K562 (cell line): ENCODE measurements around the gene ETNK2. TPM values are rescaled to one million over a fixed set of nuclear protein-coding genes. Genes with fewer than 3 reads are reported as not detected.

ENCODE experiments used
- ATAC-seq: fragments of 200-7000 bp; cut with Tn5 transposase; 3 replicates; pipeline ENCODE4 v1.9.1; 2020; ENCODE audit warnings: moderate library complexity
- BruUV-seq: library from RNA; stranded (reverse); fragments of 400-500 nt; replicated peaks from 2 replicates; lab custom pipeline; 2021; lab: Mats Ljungman, UMichigan
- CTCF ChIA-PET: fragments of 300-600 bp; formaldehyde crosslinking; extraction: SDS; loops from one replicate; lab custom pipeline; 2021; ENCODE audit warnings: low intra/inter-chr PET ratio; lab: Yijun Ruan, JAX
- POLR2A ChIA-PET: fragments of 300-600, 350-650 bp; sonication (Branson Sonifier 250); formaldehyde crosslinking; extraction: SDS; loops from one replicate; lab custom pipeline; 2021; ENCODE audit warnings: antibody characterized with exemption, inconsistent platforms; lab: Yijun Ruan, JAX
- DNase-seq, 4 experiments: peaks; one replicate each; pipeline versions ENCODE4 v3.0.0 to v3.0.0-alpha.2; 2011 to 2018; ENCODE audit warnings: low spot score in 3 of 4, mixed read lengths in 3 of 4; ENCODE audit errors: extremely low read depth in 1 of 4
- FAIRE-seq: peaks from 2 replicates; lab custom pipeline; 2011; peaks lifted over from hg19 to GRCh38; lab: Jason Lieb, UNC
- H2AFZ ChIP-seq: 2 replicates; pipeline ENCODE4 v1.6.0; 2011; ENCODE audit warnings: low read depth, low read length, control low read depth, inconsistent platforms
- H3K27ac ChIP-seq: fragments of 200-600 bp; 3 replicates; pipeline ENCODE4 v1.8.0; 2011; ENCODE audit warnings: low read depth, mild to moderate bottlenecking, control low read depth, inconsistent platforms, low read length, moderate library complexity, mixed read lengths; ENCODE audit errors: extremely low read depth
- H3K27me3 ChIP-seq, 2 experiments: fragments of 300-600 bp in 1 of 2; 2 replicates in 1 of 2; 3 replicates in 1 of 2; pipeline versions ENCODE4 v1.6.0 to v1.8.0; 2011; ENCODE audit warnings: inconsistent platforms in 2 of 2, low read length in 2 of 2, mild to moderate bottlenecking in 1 of 2, mixed read lengths in 1 of 2, moderate library complexity in 1 of 2; ENCODE audit not compliant: control insufficient read depth in 2 of 2, insufficient read depth in 2 of 2
- H3K36me3 ChIP-seq: fragments of 300-600 bp; 3 replicates; pipeline ENCODE4 v1.8.0; 2011; ENCODE audit warnings: mild to moderate bottlenecking, low read length, inconsistent platforms; ENCODE audit not compliant: control insufficient read depth, insufficient read depth
- H3K4me1 ChIP-seq, 2 experiments: fragments of 200-600 bp in 1 of 2; replicated peaks in 1 of 2; 2 replicates in 1 of 2; 3 replicates in 1 of 2; pipeline versions ENCODE4 v1.5.1 to v1.8.0; 2011; ENCODE audit warnings: inconsistent platforms in 2 of 2, low read length in 2 of 2, mild to moderate bottlenecking in 1 of 2, mixed read lengths in 1 of 2, moderate library complexity in 1 of 2; ENCODE audit not compliant: control insufficient read depth in 2 of 2, insufficient read depth in 2 of 2
- H3K4me2 ChIP-seq: 2 replicates; pipeline ENCODE4 v1.6.1; 2011; ENCODE audit warnings: low read length, control low read depth, inconsistent platforms, mixed read lengths; ENCODE audit not compliant: insufficient read depth
- H3K4me3 ChIP-seq: fragments of 200-600 bp; sonication (generic), shearing (Covaris generic); 2 replicates; pipeline ENCODE4 v1.5.1; 2016; ENCODE audit warnings: control low read depth, inconsistent platforms
- H3K79me2 ChIP-seq: fragments of 200-600 bp; 3 replicates; pipeline ENCODE4 v1.8.0; 2011; ENCODE audit warnings: low read length, inconsistent platforms; ENCODE audit not compliant: control insufficient read depth, insufficient read depth
- H3K9ac ChIP-seq, 2 experiments: 2 replicates each; pipeline versions ENCODE4 v1.6.0 to v1.6.1; 2011; ENCODE audit warnings: low read depth in 2 of 2, low read length in 2 of 2, control low read depth in 1 of 2, inconsistent platforms in 1 of 2, mild to moderate bottlenecking in 1 of 2, mixed read lengths in 1 of 2; ENCODE audit not compliant: insufficient read depth in 1 of 2
- H3K9me1 ChIP-seq: one replicate; pipeline ENCODE4 v1.6.0; 2011; ENCODE audit warnings: inconsistent platforms, mild to moderate bottlenecking, low read length, moderate library complexity; ENCODE audit not compliant: control insufficient read depth, insufficient read depth
- H3K9me3 ChIP-seq: replicated peaks from 2 replicates; pipeline ENCODE4 v1.5.1; 2011; ENCODE audit warnings: low read depth, low read length, inconsistent platforms; ENCODE audit not compliant: control insufficient read depth, insufficient read depth
- H4K20me1 ChIP-seq: replicated peaks from 2 replicates; pipeline ENCODE4 v1.6.1; 2011; ENCODE audit warnings: low read length, inconsistent platforms, mixed read lengths; ENCODE audit not compliant: control insufficient read depth, insufficient read depth
- BDP1 ChIP-seq: IDR thresholded peaks from 3 replicates; pipeline ENCODE4 v1.6.1; 2011; ENCODE audit not compliant: insufficient read length, insufficient read depth
- CHCHD3 ChIP-seq: fragments of 250-450 bp; sonication (Bioruptor Pico); IDR thresholded peaks from 2 replicates; pipeline ENCODE4 v2.1.2; 2022; ENCODE audit warnings: mild to moderate bottlenecking
- ETV6 ChIP-seq, 3 experiments: fragments of 150-350 bp in 1 of 3; sonication (generic) in 1 of 3; formaldehyde crosslinking in 1 of 3; IDR thresholded peaks; 2 replicates each; pipeline versions ENCODE4 v1.6.1 to v1.8.0; 2014 to 2022; ENCODE audit warnings: borderline replicate concordance in 2 of 3, low read depth in 2 of 3, antibody characterized with exemption in 1 of 3, low read length in 1 of 3, mild to moderate bottlenecking in 1 of 3, missing genetic modification reagents in 1 of 3
- HDAC8 ChIP-seq: fragments of 450-650 bp; IDR thresholded peaks from 2 replicates; pipeline ENCODE4 v1.6.1; 2016; ENCODE audit warnings: mild to moderate bottlenecking, missing genetic modification characterization, moderate library complexity, missing compliant biosample characterization
- HEY1 ChIP-seq: fragments of 250-450 bp; sonication (Bioruptor Pico); IDR thresholded peaks from 2 replicates; pipeline ENCODE4 v1.5.0; 2020; ENCODE audit warnings: mild to moderate bottlenecking, moderate library complexity, borderline replicate concordance
- HLTF ChIP-seq: fragments of 450-650 bp; IDR thresholded peaks from 2 replicates; pipeline ENCODE4 v1.6.1; 2016
- MBD2 ChIP-seq: sonication (generic); IDR thresholded peaks from 2 replicates; pipeline ENCODE4 v1.6.1; 2016; ENCODE audit warnings: low read depth, borderline replicate concordance
- PCBP1 ChIP-seq: fragments of 200-400 bp; formaldehyde crosslinking; IDR thresholded peaks from 2 replicates; pipeline ENCODE4 v1.6.1; 2018; ENCODE audit warnings: mild to moderate bottlenecking, low read depth, low read length; ENCODE audit not compliant: poor library complexity, severe bottlenecking
- POLR2B ChIP-seq: fragments of 450-650 bp; IDR thresholded peaks from 2 replicates; pipeline ENCODE4 v1.6.1; 2018; ENCODE audit warnings: low read depth; ENCODE audit not compliant: partially characterized antibody
- POU5F1 ChIP-seq: fragments of 150-350 bp; IDR thresholded peaks from 2 replicates; pipeline ENCODE4 v1.6.1; 2014; ENCODE audit warnings: borderline replicate concordance, low read length, low read depth, mild to moderate bottlenecking; ENCODE audit not compliant: partially characterized antibody
- SMARCA4 ChIP-seq: fragments of 450-650 bp; IDR thresholded peaks from 2 replicates; pipeline ENCODE4 v1.6.1; 2016
- SRSF7 ChIP-seq: fragments of 200-400 bp; formaldehyde crosslinking; optimal IDR thresholded peaks from 2 replicates; pipeline ENCODE3; 2017; ENCODE audit warnings: mild to moderate bottlenecking, low read depth, low read length
- WGBS: fragments of 100-300 bp; shearing (Covaris generic); methylation state at CpG from one replicate; pipeline ENCODE4 v1.1.6; 2016; ENCODE audit warnings: low coverage, mixed read lengths; ENCODE audit not compliant: insufficient coverage; ENCODE audit errors: missing lambda C conversion rate; 5-methylcytosine and 5-hydroxymethylcytosine counted together
- in situ Hi-C: fragments of 300-500 bp; cut with MboI; formaldehyde crosslinking; loops from 4 replicates; pipeline ENCODE4 v1.15.0; 2018; ENCODE audit warnings: inconsistent platforms, mixed read lengths
- intact Hi-C: fragments of 100-400 bp; cut with micrococcal nuclease; formaldehyde crosslinking; loops from 2 replicates; pipeline ENCODE4 v1.14.2; 2022
- polyA plus RNA-seq, 8 experiments: library from polyadenylated mRNA; depleted of rRNA in 4 of 8; stranded (reverse) in 5 of 8; unstranded in 3 of 8; fragments of >200 nt; fragmentation: Nextera tagmentation in 2 of 8; fragmentation: Illumina TruSeq in 1 of 8; extraction: Ambion mirVana in 2 of 8; extraction: Trizol in 1 of 8; gene quantifications; 2 replicates each; pipeline versions ENCODE4 v1.2.1 to v1.2.3, GENCODE V29; 2011 to 2014; ENCODE audit warnings: inconsistent platforms in 1 of 8, missing spikeins in 1 of 8
- total RNA-seq, 7 experiments: library from RNA; depleted of rRNA in 6 of 7; stranded (reverse); fragments of >200 nt in 6 of 7; fragmentation: Illumina TruSeq in 2 of 7; extraction: Trizol in 2 of 7; gene quantifications; 2 replicates each; pipeline versions ENCODE4 v1.2.1 to v1.2.3, GENCODE V29; 2011 to 2021; ENCODE audit warnings: low replicate concordance in 1 of 7
- TF ChIP-seq, protein P1 (sequence below): fragments of 450-650 bp; IDR thresholded peaks from 2 replicates; pipeline ENCODE4 v1.6.1; 2018; ENCODE audit warnings: mild to moderate bottlenecking, low read depth; ENCODE audit not compliant: partially characterized antibody
- TF ChIP-seq, protein P2 (sequence below): fragments of 250-450 bp; sonication (Bioruptor Pico); IDR thresholded peaks from 2 replicates; pipeline ENCODE4 v1.4.0; 2020; ENCODE audit warnings: mild to moderate bottlenecking, moderate library complexity
- TF ChIP-seq, protein P3 (sequence below): fragments of 250-450 bp; sonication (Bioruptor Pico); IDR thresholded peaks from 2 replicates; pipeline ENCODE4 v1.8.0; 2021; ENCODE audit warnings: mild to moderate bottlenecking, moderate library complexity

Gene ETNK2
- total and polyA plus RNA-seq, 9 of the 15 experiments (the other 6 are each of a cell fraction or from before 2014, with no cell fraction given): 0.03 to 0.38 (median 0.13) TPM; not detected in 4

DNA sequence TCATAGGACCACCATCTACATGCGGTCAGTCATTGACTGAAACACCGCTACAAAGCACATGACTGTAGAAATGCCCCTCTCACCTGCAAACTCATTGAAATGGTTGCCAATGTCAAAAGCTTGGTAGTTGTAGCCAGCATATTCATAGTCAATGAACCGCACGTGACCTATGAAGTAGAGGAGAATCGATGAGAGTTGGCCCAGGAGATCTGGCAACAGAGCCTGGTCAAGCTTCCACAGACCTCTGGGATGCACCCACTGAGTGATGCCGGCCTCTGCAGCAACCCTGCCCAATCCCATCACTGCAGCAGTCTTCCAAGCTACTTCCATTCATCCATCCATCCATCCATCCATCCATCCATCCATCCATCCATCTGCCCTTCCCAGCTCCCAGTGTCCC, 11.9 kb downstream of the ETNK2 start:
- FAIRE-seq: no peak
- 4% methylated on average over 6 of the region's 6 CpGs for WGBS
- CTCF ChIA-PET: no interaction called here
- TF ChIP-seq HDAC8 (tag): no peak
- no peak for TF ChIP-seq SMARCA4
- no peak for TF ChIP-seq HLTF
- TF ChIP-seq MBD2: no peak
- TF ChIP-seq PCBP1: no peak
- TF ChIP-seq, protein P1, sequence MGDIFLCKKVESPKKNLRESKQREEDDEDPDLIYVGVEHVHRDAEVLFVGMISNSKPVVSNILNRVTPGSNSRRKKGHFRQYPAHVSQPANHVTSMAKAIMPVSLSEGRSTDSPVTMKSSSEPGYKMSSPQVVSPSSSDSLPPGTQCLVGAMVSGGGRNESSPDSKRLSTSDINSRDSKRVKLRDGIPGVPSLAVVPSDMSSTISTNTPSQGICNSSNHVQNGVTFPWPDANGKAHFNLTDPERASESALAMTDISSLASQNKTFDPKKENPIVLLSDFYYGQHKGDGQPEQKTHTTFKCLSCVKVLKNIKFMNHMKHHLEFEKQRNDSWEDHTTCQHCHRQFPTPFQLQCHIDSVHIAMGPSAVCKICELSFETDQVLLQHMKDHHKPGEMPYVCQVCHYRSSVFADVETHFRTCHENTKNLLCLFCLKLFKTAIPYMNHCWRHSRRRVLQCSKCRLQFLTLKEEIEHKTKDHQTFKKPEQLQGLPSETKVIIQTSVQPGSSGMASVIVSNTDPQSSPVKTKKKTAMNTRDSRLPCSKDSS: no peak
- TF ChIP-seq, protein P2, sequence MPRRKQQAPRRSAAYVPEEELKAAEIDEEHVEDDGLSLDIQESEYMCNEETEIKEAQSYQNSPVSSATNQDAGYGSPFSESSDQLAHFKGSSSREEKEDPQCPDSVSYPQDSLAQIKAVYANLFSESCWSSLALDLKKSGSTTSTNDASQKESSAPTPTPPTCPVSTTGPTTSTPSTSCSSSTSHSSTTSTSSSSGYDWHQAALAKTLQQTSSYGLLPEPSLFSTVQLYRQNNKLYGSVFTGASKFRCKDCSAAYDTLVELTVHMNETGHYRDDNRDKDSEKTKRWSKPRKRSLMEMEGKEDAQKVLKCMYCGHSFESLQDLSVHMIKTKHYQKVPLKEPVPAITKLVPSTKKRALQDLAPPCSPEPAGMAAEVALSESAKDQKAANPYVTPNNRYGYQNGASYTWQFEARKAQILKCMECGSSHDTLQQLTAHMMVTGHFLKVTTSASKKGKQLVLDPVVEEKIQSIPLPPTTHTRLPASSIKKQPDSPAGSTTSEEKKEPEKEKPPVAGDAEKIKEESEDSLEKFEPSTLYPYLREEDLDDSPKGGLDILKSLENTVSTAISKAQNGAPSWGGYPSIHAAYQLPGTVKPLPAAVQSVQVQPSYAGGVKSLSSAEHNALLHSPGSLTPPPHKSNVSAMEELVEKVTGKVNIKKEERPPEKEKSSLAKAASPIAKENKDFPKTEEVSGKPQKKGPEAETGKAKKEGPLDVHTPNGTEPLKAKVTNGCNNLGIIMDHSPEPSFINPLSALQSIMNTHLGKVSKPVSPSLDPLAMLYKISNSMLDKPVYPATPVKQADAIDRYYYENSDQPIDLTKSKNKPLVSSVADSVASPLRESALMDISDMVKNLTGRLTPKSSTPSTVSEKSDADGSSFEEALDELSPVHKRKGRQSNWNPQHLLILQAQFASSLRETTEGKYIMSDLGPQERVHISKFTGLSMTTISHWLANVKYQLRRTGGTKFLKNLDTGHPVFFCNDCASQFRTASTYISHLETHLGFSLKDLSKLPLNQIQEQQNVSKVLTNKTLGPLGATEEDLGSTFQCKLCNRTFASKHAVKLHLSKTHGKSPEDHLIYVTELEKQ (CRISPR knock-in tag): no peak
- no peak for TF ChIP-seq POU5F1
- no peak for TF ChIP-seq SRSF7
- TF ChIP-seq HEY1: no peak
- TF ChIP-seq CHCHD3: no peak
- TF ChIP-seq ETV6 (IDR thresholded peaks at IDR 0.05; ENCODE audit: borderline replicate concordance in 1 of 2, low read depth in 2 of 2, low read length in 1 of 2): no peak
- TF ChIP-seq ETV6 (CRISPR knock-in tag; IDR thresholded peaks at IDR 0.05; ENCODE audit: borderline replicate concordance): no peak
- TF ChIP-seq POLR2B: no peak
- TF ChIP-seq, protein P3, sequence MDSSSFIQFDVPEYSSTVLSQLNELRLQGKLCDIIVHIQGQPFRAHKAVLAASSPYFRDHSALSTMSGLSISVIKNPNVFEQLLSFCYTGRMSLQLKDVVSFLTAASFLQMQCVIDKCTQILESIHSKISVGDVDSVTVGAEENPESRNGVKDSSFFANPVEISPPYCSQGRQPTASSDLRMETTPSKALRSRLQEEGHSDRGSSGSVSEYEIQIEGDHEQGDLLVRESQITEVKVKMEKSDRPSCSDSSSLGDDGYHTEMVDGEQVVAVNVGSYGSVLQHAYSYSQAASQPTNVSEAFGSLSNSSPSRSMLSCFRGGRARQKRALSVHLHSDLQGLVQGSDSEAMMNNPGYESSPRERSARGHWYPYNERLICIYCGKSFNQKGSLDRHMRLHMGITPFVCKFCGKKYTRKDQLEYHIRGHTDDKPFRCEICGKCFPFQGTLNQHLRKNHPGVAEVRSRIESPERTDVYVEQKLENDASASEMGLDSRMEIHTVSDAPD: no peak
- TF ChIP-seq BDP1: no peak

More for the DNA sequence above, 11.9 kb downstream of the ETNK2 start:
- Histone ChIP-seq H3K4me1 (no peaks in the 10 kb centered on the region), H3K9me3 (no peaks in the 10 kb centered on the region), H3K4me2 (no peak overlapping the region), H3K9me1 (no peaks in the 10 kb centered on the region), H3K9ac (no peak overlapping the region), H3K27ac (no peak overlapping the region), H3K36me3 (no peaks in the 10 kb centered on the region), H3K4me3 (no peak overlapping the region), H4K20me1 (peaks cover 6% of the 10 kb centered on the region; the same call in 1 of the 2 replicates), H2AFZ (no peak overlapping the region), H3K79me2 (no peaks in the 10 kb centered on the region), H3K27me3 (peaks cover 27 to 55% of the 10 kb centered on the region in 2 experiments; a peak in 4 of 5 replicates)
- in situ Hi-C loops (no loop called here), intact Hi-C loops (no loop called here)
- DNase-seq: no peak
- POLR2A ChIA-PET: interaction anchor here (0.6 kb wide), 2 partner anchors 228 to 572 kb away, joined by 3 read pairs; no protein-coding TSS in a partner anchor
- no peak for ATAC-seq
- no TSS peak for BruUV-seq
